Upper lobe of left lung (tissue), 6 donors: ENCODE results near the gene CHDH. TPM values are rescaled to one million over a fixed set of nuclear protein-coding genes. Genes with fewer than 3 reads are reported as not detected.
A peak's percentile ranks its signal among the peaks of the same experiment; 100 is the strongest.

Source experiments
- ATAC-seq, 2 donors: fragments of 200-7000 bp; cut with Tn5 transposase; one replicate each; pipeline ENCODE4 v1.9.1; 2022; ENCODE audit warnings: mild to moderate bottlenecking in 2 of 2, moderate library complexity in 2 of 2; ENCODE audit not compliant: low FRiP score in 2 of 2
- DNase-seq, 2 donors: peaks; one replicate each; pipeline ENCODE4 v3.0.0-alpha.2; 2019 to 2020
- H3K27ac ChIP-seq, 4 donors: fragments of 200-600 bp; sonication (generic); one replicate each; pipeline ENCODE4 v1.5.1; 2016 to 2019
- H3K27me3 ChIP-seq, 4 donors: fragments of 200-600 bp; sonication (generic); one replicate each; pipeline ENCODE4 v1.5.1; 2017 to 2019
- H3K36me3 ChIP-seq, 4 donors: fragments of 200-600 bp; sonication (generic); one replicate each; pipeline ENCODE4 v1.5.1; 2016 to 2019
- H3K4me1 ChIP-seq, 4 donors: fragments of 200-600 bp; sonication (generic); one replicate each; pipeline ENCODE4 v1.5.1; 2018 to 2019
- H3K4me3 ChIP-seq, 4 donors: fragments of 200-600 bp; sonication (generic); one replicate each; pipeline ENCODE4 v1.5.1; 2017 to 2019; ENCODE audit warnings: mild to moderate bottlenecking in 2 of 4, moderate library complexity in 1 of 4
- H3K9me3 ChIP-seq, 4 donors: fragments of 200-600 bp; sonication (generic); one replicate each; pipeline ENCODE4 v1.5.1; 2018 to 2019
- EP300 ChIP-seq, 4 donors: sonication (generic); formaldehyde crosslinking; IDR thresholded peaks; one replicate each; pipeline ENCODE4 v1.5.1; 2017; ENCODE audit warnings: antibody characterized with exemption in 4 of 4, control low read depth in 2 of 4
- POLR2A ChIP-seq, 4 donors: fragments of 450-650 bp; IDR thresholded peaks; one replicate each; pipeline ENCODE4 v1.5.1; 2016 to 2017; ENCODE audit warnings: antibody characterized with exemption in 4 of 4, mild to moderate bottlenecking in 2 of 4
- POLR2AphosphoS5 ChIP-seq, 2 donors: sonication (generic); formaldehyde crosslinking; IDR thresholded peaks; one replicate each; pipeline ENCODE4 v1.5.1; 2017; ENCODE audit warnings: antibody characterized with exemption in 2 of 2
- WGBS, 2 donors: methylation state at CpG; one replicate each; pipeline ENCODE4 v1.1.5; 2017 to 2018; 5-methylcytosine and 5-hydroxymethylcytosine counted together
- total RNA-seq, 6 donors: library from RNA; depleted of rRNA in 4 of 6; stranded (reverse); fragments of >200 nt in 4 of 6; gene quantifications; one replicate each; pipeline versions ENCODE4 v1.1.0 to v1.2.1, GENCODE V29; 2016 to 2021
- TF ChIP-seq, protein P1 (sequence below), 6 experiments: fragments of 450-650 bp in 4 of 6; fragments of 200-600 bp in 2 of 6; sonication (generic) in 2 of 6; IDR thresholded peaks; one replicate each; pipeline ENCODE4 v1.5.1; 2016 to 2019; ENCODE audit warnings: antibody characterized with exemption in 6 of 6
- donor health status: DM: no; HTN: no; CAD: no; lungs with moderate emphysema.
- donor health status: DM: no; HTN: yes; CAD: no; lungs with severe emphysema.

CHDH gene
- total RNA-seq, 6 donors from 2014 or later = 9.1 to 20.9 (median 13.9) TPM

DNA sequence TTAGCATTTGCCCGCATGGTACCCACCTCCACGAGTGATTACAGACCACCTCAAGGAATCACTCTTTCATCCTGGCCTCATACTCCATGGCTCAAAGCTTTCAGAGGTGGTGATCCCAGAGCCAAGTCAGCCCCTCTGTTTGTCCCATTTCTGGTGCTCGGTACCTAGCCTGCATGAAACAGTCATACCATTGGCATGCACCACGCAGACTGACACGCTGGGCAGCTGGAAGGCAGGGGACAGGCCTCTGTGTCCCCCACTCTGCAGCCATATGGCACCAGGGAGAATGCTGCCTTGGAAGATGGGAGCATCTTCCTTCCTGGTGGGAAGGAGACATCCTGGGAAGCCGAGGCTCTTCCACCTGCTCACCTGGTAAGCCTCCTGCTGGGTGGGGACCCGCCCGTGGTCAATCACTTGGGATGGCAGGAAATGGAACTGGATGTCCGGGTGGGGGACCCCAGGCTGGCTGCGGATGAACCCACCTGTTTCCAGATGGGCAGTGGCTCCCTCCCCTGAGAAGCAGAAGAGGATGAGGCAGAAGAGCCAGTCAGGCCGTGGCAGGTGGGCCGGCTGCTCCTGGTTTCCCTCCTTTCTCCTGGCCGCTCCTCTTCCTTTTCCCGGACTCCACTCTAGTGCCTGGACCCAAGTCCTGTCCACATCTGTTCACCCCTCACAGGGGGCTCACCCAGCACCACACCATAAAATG lies 26.9 kb downstream of the CHDH start:
- Histone ChIP-seq H3K9me3 (no peaks in the 10 kb centered on the region), H3K4me1 (peaks cover 0 to 6% (median 0%) of the 10 kb centered on the region in 4 donors), H3K4me3 (no peak overlapping the region), H3K36me3 (peaks cover 0 to 10% (median 6%) of the 10 kb centered on the region in 4 donors), H3K27me3 (no peaks in the 10 kb centered on the region), H3K27ac (no peak overlapping the region)
- peak in 1 of 2 donors; percentile 37 for DNase-seq
- no peak for ATAC-seq
- TF ChIP-seq POLR2AphosphoS5 (IDR thresholded peaks at IDR 0.05) (no peak), EP300 (IDR thresholded peaks at IDR 0.05) (no peak), POLR2A (IDR thresholded peaks at IDR 0.05) (no peak)
- TF ChIP-seq, protein P1, sequence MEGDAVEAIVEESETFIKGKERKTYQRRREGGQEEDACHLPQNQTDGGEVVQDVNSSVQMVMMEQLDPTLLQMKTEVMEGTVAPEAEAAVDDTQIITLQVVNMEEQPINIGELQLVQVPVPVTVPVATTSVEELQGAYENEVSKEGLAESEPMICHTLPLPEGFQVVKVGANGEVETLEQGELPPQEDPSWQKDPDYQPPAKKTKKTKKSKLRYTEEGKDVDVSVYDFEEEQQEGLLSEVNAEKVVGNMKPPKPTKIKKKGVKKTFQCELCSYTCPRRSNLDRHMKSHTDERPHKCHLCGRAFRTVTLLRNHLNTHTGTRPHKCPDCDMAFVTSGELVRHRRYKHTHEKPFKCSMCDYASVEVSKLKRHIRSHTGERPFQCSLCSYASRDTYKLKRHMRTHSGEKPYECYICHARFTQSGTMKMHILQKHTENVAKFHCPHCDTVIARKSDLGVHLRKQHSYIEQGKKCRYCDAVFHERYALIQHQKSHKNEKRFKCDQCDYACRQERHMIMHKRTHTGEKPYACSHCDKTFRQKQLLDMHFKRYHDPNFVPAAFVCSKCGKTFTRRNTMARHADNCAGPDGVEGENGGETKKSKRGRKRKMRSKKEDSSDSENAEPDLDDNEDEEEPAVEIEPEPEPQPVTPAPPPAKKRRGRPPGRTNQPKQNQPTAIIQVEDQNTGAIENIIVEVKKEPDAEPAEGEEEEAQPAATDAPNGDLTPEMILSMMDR (IDR thresholded peaks at IDR 0.05) = no peak
- 90 to 95% methylated on average over 7 to 14 of the region's 14 CpGs for WGBS, 2 donors

DNA sequence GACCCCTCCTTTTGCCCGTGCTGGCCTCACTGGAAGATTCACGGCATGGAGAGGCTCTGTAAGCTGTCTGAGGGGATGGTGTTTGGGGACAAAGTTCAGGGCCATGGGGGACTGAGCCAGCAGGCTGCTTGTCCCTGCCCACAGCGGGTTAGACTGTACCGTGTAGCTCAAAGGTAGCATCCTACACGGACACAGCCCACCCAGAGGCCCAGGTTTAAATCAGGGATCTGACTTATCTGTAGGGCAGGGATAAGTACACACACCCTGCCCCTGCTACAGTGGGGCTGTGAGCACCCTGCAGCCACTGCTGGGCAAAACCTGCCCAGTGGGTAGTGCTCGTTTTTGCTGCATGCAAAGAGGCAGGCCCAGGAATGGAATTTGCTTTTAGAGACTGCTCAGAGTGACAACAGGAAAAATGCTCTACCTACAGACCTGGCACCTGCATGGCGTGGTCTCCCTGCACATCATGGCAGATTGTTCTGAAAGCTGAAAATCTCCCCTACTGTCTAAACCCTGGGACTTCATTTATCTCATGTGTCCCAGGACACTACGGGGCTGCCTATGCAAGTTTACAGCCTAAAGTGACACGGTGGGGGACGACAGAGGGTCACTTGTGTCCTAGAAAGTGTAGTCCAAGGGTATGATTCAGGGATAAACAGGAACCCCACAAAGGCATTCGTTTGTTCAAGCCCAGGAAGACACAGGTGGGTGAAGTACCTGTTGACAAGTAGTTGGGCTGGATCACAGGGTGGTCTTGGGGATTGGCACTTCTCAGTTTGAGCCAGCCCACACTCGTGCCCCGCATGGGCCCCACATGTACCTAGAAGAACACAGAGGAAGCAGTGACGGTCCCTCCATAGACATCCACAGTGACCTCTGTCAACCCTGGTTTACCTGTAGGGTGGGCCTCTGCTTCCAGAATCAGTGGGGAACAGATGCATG lies 27.7 kb downstream of the CHDH start:
- ATAC-seq (no peak), DNase-seq (no peak)
- WGBS, 2 donors = 79 to 82% methylated on average over 6 to 14 of the region's 14 CpGs
- no peaks in the 10 kb centered on the region for H3K27me3 ChIP-seq
- no peak overlapping the region for H3K4me3 ChIP-seq
- H3K9me3 ChIP-seq = no peaks in the 10 kb centered on the region
- H3K4me1 ChIP-seq = no peaks in the 10 kb centered on the region
- H3K27ac ChIP-seq = no peak overlapping the region
- H3K36me3 ChIP-seq = peaks cover 0 to 10% (median 6%) of the 10 kb centered on the region in 4 donors
- TF ChIP-seq POLR2AphosphoS5 (IDR thresholded peaks at IDR 0.05) (no peak), EP300 (IDR thresholded peaks at IDR 0.05) (no peak), POLR2A (IDR thresholded peaks at IDR 0.05) (no peak)
- TF ChIP-seq, protein P1 (IDR thresholded peaks at IDR 0.05) = no peak

DNA sequence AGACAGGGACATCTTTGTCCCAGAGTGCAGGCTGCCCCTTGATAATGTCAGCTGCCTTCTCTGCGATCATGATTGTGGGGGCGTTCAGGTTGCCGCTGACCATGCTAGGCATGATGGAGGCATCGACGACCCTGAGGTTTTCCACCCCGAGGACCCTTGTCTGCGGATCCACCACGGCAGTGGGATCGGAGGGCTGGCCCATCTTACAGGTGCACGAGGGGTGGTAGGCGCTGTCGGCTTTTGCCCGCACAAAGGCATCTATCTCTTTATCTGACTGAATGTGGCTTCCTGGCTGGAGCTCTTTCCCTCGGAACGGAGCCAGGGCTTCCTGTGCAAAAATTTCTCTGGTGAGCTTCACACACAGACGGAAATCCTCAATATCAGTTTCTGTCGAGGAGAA lies 28.4 kb downstream of the CHDH start:
- WGBS, 2 donors = 74 to 75% methylated on average over 17 of the region's 17 CpGs
- no peaks in the 10 kb centered on the region for H3K27me3 ChIP-seq
- H3K36me3 ChIP-seq = peaks cover 0 to 10% (median 6%) of the 10 kb centered on the region in 4 donors
- H3K4me1 ChIP-seq = no peaks in the 10 kb centered on the region
- H3K4me3 ChIP-seq = no peak overlapping the region
- no peaks in the 10 kb centered on the region for H3K9me3 ChIP-seq
- no peak for DNase-seq
- TF ChIP-seq, protein P1 (IDR thresholded peaks at IDR 0.05) = no peak
- TF ChIP-seq EP300 (IDR thresholded peaks at IDR 0.05) (no peak), POLR2A (IDR thresholded peaks at IDR 0.05) (no peak)
- no peak for ATAC-seq
- no peak overlapping the region for H3K27ac ChIP-seq

DNA sequence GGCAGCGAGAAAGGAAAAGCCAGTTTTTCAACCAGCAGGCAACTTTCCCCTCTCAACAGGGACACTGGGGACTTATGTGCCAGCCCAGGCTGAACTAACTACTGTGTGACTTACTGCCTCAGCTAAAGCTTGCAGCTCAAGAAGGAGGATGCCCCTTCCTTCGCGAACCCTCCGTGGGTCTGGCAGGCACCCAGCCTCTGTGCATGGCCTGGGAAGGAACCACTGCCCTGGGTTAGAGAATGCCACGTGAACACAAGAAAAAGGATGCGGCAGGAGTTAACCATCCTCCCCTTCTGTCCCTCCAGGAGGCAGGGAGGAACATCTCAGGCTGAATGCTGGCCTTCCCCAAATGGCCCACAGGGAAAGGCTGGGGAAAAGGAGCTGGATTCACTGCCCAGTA lies 29.0 kb downstream of the CHDH start:
- no peaks in the 10 kb centered on the region for H3K27me3 ChIP-seq
- ATAC-seq = no peak
- no peak for DNase-seq
- H3K9me3 ChIP-seq = no peaks in the 10 kb centered on the region
- H3K36me3 ChIP-seq = peaks cover 0 to 10% (median 6%) of the 10 kb centered on the region in 4 donors
- H3K27ac ChIP-seq = no peak overlapping the region
- WGBS, 2 donors = 83 to 92% methylated on average over 6 of the region's 6 CpGs
- TF ChIP-seq POLR2A (IDR thresholded peaks at IDR 0.05) = no peak
- no peak for TF ChIP-seq EP300 (IDR thresholded peaks at IDR 0.05)
- TF ChIP-seq, protein P1 (IDR thresholded peaks at IDR 0.05) = no peak
- no peak for TF ChIP-seq POLR2AphosphoS5 (IDR thresholded peaks at IDR 0.05)
- H3K4me3 ChIP-seq = no peak overlapping the region
- H3K4me1 ChIP-seq = no peaks in the 10 kb centered on the region
